Thoracic aorta (tissue), 2 donors: Measurements from ENCODE around the gene MAP3K14. TPM values are rescaled to one million over a fixed set of nuclear protein-coding genes. Genes with fewer than 3 reads are reported as not detected.

Experiments
- ATAC-seq: fragments of 150-250 bp; one replicate; pipeline ENCODE4 v1.8.0; 2017; ENCODE audit warnings: low read depth; ENCODE audit not compliant: insufficient number of reproducible peaks, low FRiP score
- DNase-seq: peaks from one replicate; pipeline ENCODE4 v3.0.0-alpha.2; 2020; ENCODE audit warnings: low spot score
- H3K27ac ChIP-seq, 2 donors: fragments of 200-600 bp; sonication (generic); 1 replicate in 1 of 2; 2 replicates in 1 of 2; pipeline ENCODE4 v1.5.1; 2016; ENCODE audit warnings: mild to moderate bottlenecking in 2 of 2, moderate library complexity in 2 of 2
- H3K27me3 ChIP-seq: fragments of 200-600 bp; sonication (generic); replicated peaks from 2 replicates; pipeline ENCODE4 v1.6.0; 2016; ENCODE audit warnings: mild to moderate bottlenecking; ENCODE audit not compliant: insufficient read depth
- H3K36me3 ChIP-seq: fragments of 200-600 bp; sonication (generic); one replicate; pipeline ENCODE4 v1.5.1; 2016
- H3K4me1 ChIP-seq, 2 donors: fragments of 200-600 bp; sonication (generic); 1 replicate in 1 of 2; 2 replicates in 1 of 2; pipeline versions ENCODE4 v1.5.1 to v1.6.0; 2016; ENCODE audit warnings: low read depth in 2 of 2, mild to moderate bottlenecking in 1 of 2; ENCODE audit not compliant: control insufficient read depth in 1 of 2
- H3K4me3 ChIP-seq: fragments of 200-600 bp; sonication (generic); 2 replicates; pipeline ENCODE4 v1.5.1; 2016; ENCODE audit warnings: mild to moderate bottlenecking
- H3K9me3 ChIP-seq: fragments of 200-600 bp; sonication (generic); 2 replicates; pipeline ENCODE4 v1.5.1; 2016
- total RNA-seq, 2 donors: library from RNA; depleted of rRNA; stranded (reverse); fragments of >200 nt; gene quantifications; one replicate each; pipeline versions ENCODE4 v1.1.0 to v1.2.3, GENCODE V29; 2016
- TF ChIP-seq, protein P1 (sequence below): fragments of 200-600 bp; sonication (generic); IDR thresholded peaks from one replicate; pipeline ENCODE4 v1.5.1; 2019; ENCODE audit warnings: antibody characterized with exemption

Gene MAP3K14
- total RNA-seq, 2 donors from 2014 or later = 10.1 to 10.7 TPM

DNA sequence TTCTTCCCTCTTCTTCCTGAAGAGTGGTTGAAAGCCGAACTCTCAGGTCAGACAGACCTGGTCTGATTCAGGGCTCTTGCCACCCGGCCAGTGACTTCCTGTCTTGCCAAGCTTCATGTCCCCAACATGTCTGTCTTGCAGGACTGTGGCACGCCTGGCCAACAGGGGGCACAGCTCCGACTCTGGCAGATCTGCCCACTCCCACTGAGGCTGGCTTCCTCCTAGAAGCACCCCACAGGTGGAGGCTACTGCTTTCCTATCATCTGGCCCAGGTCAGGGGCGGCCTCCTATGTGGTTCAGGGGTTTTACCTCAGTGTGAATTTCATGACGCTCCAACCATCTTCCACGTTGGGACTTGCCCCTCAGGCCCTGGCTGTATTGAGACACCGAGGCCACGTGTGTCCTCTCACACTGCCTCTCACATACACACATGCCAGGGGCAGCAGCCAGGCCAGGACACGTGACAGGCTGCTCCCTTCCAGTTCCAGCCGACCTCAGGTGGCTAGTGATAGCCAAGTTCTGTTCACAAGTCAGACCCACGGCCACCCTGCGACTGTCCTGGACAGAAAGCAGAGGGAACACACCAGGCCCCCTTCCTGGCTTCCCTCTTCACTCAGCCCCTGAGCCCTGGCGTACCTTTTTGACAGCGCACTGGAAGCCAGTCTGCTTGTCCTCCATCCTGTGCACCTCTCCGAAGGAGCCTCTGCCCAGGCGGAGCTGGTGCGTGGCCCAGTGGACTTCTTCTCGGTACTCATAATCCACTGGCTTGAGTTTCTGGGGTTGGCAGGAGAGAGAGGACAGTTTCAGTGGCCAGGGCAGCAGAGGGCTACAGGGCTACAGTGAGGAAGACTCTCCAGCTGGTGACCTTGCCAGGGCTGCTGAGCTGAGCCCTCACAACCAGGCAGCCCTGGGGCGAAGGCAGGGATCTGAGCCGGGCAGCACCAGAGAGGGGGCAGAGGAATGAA, 32.4 kb downstream of the MAP3K14 start:
- DNase-seq (no peak), ATAC-seq (no peak)
- Histone ChIP-seq H3K4me1 (peaks cover 0 to 20% of the 10 kb centered on the region in 2 donors), H3K9me3 (no peaks in the 10 kb centered on the region), H3K36me3 (peaks cover 18% of the 10 kb centered on the region), H3K27me3 (no peaks in the 10 kb centered on the region), H3K27ac (no peak overlapping the region), H3K4me3 (no peak overlapping the region)
- TF ChIP-seq, protein P1, sequence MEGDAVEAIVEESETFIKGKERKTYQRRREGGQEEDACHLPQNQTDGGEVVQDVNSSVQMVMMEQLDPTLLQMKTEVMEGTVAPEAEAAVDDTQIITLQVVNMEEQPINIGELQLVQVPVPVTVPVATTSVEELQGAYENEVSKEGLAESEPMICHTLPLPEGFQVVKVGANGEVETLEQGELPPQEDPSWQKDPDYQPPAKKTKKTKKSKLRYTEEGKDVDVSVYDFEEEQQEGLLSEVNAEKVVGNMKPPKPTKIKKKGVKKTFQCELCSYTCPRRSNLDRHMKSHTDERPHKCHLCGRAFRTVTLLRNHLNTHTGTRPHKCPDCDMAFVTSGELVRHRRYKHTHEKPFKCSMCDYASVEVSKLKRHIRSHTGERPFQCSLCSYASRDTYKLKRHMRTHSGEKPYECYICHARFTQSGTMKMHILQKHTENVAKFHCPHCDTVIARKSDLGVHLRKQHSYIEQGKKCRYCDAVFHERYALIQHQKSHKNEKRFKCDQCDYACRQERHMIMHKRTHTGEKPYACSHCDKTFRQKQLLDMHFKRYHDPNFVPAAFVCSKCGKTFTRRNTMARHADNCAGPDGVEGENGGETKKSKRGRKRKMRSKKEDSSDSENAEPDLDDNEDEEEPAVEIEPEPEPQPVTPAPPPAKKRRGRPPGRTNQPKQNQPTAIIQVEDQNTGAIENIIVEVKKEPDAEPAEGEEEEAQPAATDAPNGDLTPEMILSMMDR = no peak

DNA sequence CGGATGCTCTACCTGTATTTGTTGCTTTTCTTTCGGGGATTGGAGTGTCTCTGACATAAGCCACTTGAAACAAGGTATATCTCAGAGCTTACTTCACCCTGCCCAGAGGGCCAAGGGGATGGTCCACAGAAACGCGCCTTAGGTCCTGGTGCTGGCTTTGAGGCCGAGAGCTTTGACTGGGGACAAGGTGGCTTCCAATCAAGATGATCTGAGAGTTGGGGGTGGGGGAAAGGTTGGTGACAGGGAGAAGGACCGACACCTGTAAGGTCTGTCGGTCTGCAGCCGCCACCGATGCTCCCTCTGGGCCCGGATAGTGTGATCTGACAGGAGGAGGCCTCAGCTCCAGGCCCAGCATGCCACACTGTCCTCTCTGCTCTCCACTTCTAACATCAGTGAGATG, 33.1 kb downstream of the MAP3K14 start:
- Histone ChIP-seq H3K27me3 (no peaks in the 10 kb centered on the region), H3K4me1 (peaks cover 0 to 15% of the 10 kb centered on the region in 2 donors), H3K4me3 (no peak overlapping the region), H3K36me3 (peaks cover 18% of the 10 kb centered on the region), H3K9me3 (no peaks in the 10 kb centered on the region), H3K27ac (no peak overlapping the region)
- ATAC-seq = no peak
- TF ChIP-seq, protein P1 = no peak
- no peak for DNase-seq

DNA sequence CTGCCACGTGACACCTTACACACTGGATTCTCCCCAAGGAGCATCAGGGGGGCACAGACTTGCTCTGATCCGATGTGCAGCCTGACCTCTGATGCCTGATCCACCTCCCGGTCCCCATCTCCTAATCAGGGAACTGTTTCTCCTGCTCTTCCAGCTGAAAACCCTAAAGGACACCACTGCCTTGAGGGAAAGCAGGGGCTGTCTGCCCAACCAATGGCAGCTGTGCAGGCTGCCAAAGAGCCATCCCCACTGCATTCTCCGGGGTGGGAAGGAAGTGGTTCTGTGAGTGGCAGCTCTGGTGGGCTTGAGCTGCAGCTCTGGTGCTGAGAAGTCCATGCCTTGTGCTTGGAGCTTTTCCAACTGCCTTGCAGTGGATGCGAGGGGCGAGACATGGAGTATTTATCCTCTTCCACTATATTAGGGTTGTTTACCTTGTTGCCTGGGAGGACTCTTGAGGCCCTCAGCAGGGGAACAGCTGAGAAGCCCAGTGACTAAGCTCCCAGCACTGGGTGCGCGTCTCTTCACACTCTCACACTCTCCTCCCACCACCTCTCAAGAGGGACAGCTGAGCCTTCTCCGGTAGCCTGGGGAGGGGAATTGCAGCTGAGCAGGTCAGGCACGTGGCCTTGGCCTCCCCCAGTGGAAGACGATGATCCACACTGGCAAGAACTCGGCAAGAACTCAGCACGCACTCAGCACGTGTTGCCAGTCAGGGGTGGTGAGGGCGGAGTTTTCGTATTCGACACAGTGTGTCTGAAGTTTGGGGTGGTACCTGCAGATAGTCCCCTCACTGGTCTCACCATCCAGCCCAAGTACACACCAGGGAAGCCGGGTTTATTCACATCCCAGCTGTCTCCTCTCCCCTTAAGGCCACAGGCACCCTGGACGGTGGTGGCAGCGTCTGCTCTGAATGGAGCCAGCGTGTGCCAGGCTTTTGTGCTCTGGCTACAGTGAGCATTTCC, 33.9 kb downstream of the MAP3K14 start:
- TF ChIP-seq, protein P1 = no peak
- Histone ChIP-seq H3K27ac (no peak overlapping the region), H3K27me3 (no peaks in the 10 kb centered on the region), H3K4me3 (no peak overlapping the region), H3K4me1 (peaks cover 5 to 15% of the 10 kb centered on the region in 2 donors), H3K9me3 (no peaks in the 10 kb centered on the region), H3K36me3 (peaks cover 18% of the 10 kb centered on the region)
- ATAC-seq (no peak), DNase-seq (no peak)

DNA sequence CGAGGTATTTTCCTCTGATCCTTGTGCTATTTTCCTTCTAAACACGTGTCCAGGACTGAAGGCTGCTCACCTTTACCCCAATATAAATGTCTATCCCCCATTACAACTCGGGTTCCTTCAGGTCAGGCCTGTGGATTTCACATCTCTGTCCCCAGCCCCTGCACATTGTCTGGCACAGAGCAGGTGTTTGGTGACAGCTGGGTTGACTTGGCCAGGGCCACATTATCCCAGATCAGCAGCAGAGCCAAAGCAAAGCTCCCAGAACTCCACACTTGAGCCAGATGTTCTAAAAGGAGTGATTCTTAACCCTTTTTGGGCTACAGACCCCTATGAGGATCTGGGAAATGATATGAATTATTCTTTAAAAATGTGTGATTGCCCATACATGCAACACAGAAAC, 36.9 kb downstream of the MAP3K14 start:
- TF ChIP-seq, protein P1 = no peak
- Histone ChIP-seq H3K9me3 (no peaks in the 10 kb centered on the region), H3K27me3 (no peaks in the 10 kb centered on the region), H3K4me1 (peaks cover 12 to 18% of the 10 kb centered on the region in 2 donors), H3K27ac (no peak overlapping the region), H3K4me3 (no peak overlapping the region), H3K36me3 (peaks cover 18% of the 10 kb centered on the region)
- ATAC-seq (no peak), DNase-seq (no peak)

DNA sequence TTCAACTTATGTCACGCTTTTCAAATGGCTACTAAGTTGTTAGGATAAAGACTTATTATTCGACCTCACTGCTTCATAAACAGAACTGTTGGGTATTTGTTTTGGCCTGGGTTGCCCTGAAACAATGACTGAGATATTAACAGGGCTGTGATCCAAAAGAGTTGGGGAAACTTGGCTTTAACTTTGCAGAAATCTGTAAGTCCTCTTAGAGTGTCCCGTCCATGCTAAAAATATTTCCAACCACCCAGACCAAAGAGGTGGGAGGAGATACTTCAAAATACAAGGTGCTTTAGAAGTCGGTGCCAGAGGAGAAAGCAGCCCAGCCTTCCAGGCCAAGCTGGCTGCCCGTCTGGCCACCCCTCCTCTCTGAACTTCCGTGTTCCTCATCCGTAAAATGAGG, 38.8 kb downstream of the MAP3K14 start:
- peak overlapping the region; percentile 61 for H3K4me3 ChIP-seq
- TF ChIP-seq, protein P1 = no peak
- H3K27me3 ChIP-seq = no peaks in the 10 kb centered on the region
- ATAC-seq = peak; percentile 5
- peak overlapping the region; percentile 4 to 47 for H3K27ac ChIP-seq
- DNase-seq = no peak
- H3K9me3 ChIP-seq = no peaks in the 10 kb centered on the region
- peaks cover 12 to 18% of the 10 kb centered on the region in 2 donors for H3K4me1 ChIP-seq
- peaks cover 19% of the 10 kb centered on the region for H3K36me3 ChIP-seq
